DND-41 (cell line): ENCODE results near the gene SGK1.

ENCODE experiments used
- ATAC-seq: fragments of 200-7000 bp; cut with Tn5 transposase; 3 replicates; pipeline ENCODE4 v1.9.1; 2021; ENCODE audit warnings: low read depth; ENCODE audit not compliant: insufficient read depth
- DNase-seq: peaks from one replicate; pipeline ENCODE4 v3.0.0-alpha.2; 2020
- H2AFZ ChIP-seq: 2 replicates; pipeline ENCODE4 v1.6.0; 2012; ENCODE audit warnings: low read depth, low read length
- H3K27ac ChIP-seq: 2 replicates; pipeline ENCODE4 v1.5.1; 2012; ENCODE audit warnings: low read length, inconsistent platforms
- H3K27me3 ChIP-seq: fragments of 200-600 bp; sonication (generic); 2 replicates; pipeline ENCODE4 v1.6.0; 2012; ENCODE audit warnings: low read length, mild to moderate bottlenecking, inconsistent platforms; ENCODE audit not compliant: insufficient read depth, poor library complexity
- H3K36me3 ChIP-seq: 2 replicates; pipeline ENCODE4 v1.5.1; 2012; ENCODE audit warnings: low read length, inconsistent platforms; ENCODE audit not compliant: insufficient read depth
- H3K4me1 ChIP-seq: 2 replicates; pipeline ENCODE4 v1.5.1; 2012; ENCODE audit warnings: mild to moderate bottlenecking, low read length; ENCODE audit not compliant: insufficient read depth
- H3K4me2 ChIP-seq: 2 replicates; pipeline ENCODE4 v1.6.0; 2012; ENCODE audit warnings: mild to moderate bottlenecking, moderate library complexity, low read length, inconsistent platforms; ENCODE audit not compliant: insufficient read depth
- H3K4me3 ChIP-seq, 2 experiments: fragments of 200-600 bp in 1 of 2; shearing (Covaris generic) in 1 of 2; 2 replicates each; pipeline ENCODE4 v1.5.1; 2012 to 2016; ENCODE audit warnings: inconsistent platforms in 2 of 2, low read length in 2 of 2, mild to moderate bottlenecking in 2 of 2, low read depth in 1 of 2, moderate library complexity in 1 of 2
- H3K79me2 ChIP-seq: 2 replicates; pipeline ENCODE4 v1.6.0; 2012; ENCODE audit warnings: low read length, inconsistent platforms; ENCODE audit not compliant: insufficient read depth
- H3K9ac ChIP-seq: 2 replicates; pipeline ENCODE4 v1.6.0; 2012; ENCODE audit warnings: low read depth, mild to moderate bottlenecking, inconsistent platforms, low read length, moderate library complexity
- H3K9me3 ChIP-seq: 2 replicates; pipeline ENCODE4 v1.5.1; 2012; ENCODE audit warnings: low read length, moderate library complexity, mild to moderate bottlenecking, inconsistent platforms; ENCODE audit not compliant: insufficient read depth, severe bottlenecking
- H4K20me1 ChIP-seq: 2 replicates; pipeline ENCODE4 v1.6.0; 2012; ENCODE audit warnings: low read length; ENCODE audit not compliant: insufficient read depth
- EZH2 ChIP-seq: IDR thresholded peaks from 3 replicates; pipeline ENCODE4 v1.6.1; 2012; ENCODE audit warnings: borderline replicate concordance, low read depth, mild to moderate bottlenecking, moderate library complexity, low read length, inconsistent platforms; ENCODE audit not compliant: severe bottlenecking
- TF ChIP-seq, protein P1 (sequence below): IDR thresholded peaks from 2 replicates; pipeline ENCODE4 v1.5.1; 2012; ENCODE audit warnings: borderline replicate concordance, low read length, moderate library complexity, mild to moderate bottlenecking; ENCODE audit not compliant: poor library complexity, severe bottlenecking; ENCODE audit errors: extremely low read depth

Gene SGK1

DNA sequence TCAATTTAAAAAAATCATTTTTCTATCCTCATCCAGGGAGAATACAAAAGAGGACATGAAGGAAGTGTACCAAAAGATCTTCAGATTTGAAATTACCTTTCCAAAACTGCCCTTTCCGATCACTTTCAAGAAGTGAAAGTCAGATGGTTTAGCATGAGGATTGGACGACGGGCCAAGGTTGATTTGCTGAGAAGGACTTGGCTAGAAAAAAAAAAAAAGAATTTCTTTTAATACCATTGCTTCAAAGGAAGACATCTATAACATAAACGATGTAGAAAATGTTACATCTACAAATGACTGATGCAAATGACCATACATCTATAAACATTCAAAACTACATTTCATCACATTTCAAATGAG is 144.6 kb downstream of the SGK1 start:
- TF ChIP-seq, protein P1, sequence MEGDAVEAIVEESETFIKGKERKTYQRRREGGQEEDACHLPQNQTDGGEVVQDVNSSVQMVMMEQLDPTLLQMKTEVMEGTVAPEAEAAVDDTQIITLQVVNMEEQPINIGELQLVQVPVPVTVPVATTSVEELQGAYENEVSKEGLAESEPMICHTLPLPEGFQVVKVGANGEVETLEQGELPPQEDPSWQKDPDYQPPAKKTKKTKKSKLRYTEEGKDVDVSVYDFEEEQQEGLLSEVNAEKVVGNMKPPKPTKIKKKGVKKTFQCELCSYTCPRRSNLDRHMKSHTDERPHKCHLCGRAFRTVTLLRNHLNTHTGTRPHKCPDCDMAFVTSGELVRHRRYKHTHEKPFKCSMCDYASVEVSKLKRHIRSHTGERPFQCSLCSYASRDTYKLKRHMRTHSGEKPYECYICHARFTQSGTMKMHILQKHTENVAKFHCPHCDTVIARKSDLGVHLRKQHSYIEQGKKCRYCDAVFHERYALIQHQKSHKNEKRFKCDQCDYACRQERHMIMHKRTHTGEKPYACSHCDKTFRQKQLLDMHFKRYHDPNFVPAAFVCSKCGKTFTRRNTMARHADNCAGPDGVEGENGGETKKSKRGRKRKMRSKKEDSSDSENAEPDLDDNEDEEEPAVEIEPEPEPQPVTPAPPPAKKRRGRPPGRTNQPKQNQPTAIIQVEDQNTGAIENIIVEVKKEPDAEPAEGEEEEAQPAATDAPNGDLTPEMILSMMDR: no peak
- TF ChIP-seq EZH2: no peak
- no peaks in the 10 kb centered on the region for H3K79me2 ChIP-seq
- DNase-seq (no peak), ATAC-seq (no peak)
- H3K9me3 ChIP-seq: no peaks in the 10 kb centered on the region
- no peaks in the 10 kb centered on the region; the same call in 1 of the 2 replicates for H3K36me3 ChIP-seq
- H3K9ac ChIP-seq: no peak overlapping the region
- H2AFZ ChIP-seq: no peak overlapping the region
- H3K27me3 ChIP-seq: peaks cover 32% of the 10 kb centered on the region
- no peaks in the 10 kb centered on the region for H4K20me1 ChIP-seq
- no peak overlapping the region for H3K4me3 ChIP-seq
- H3K4me2 ChIP-seq: no peak overlapping the region
- peaks cover 28% of the 10 kb centered on the region for H3K4me1 ChIP-seq
- H3K27ac ChIP-seq: no peak overlapping the region

DNA sequence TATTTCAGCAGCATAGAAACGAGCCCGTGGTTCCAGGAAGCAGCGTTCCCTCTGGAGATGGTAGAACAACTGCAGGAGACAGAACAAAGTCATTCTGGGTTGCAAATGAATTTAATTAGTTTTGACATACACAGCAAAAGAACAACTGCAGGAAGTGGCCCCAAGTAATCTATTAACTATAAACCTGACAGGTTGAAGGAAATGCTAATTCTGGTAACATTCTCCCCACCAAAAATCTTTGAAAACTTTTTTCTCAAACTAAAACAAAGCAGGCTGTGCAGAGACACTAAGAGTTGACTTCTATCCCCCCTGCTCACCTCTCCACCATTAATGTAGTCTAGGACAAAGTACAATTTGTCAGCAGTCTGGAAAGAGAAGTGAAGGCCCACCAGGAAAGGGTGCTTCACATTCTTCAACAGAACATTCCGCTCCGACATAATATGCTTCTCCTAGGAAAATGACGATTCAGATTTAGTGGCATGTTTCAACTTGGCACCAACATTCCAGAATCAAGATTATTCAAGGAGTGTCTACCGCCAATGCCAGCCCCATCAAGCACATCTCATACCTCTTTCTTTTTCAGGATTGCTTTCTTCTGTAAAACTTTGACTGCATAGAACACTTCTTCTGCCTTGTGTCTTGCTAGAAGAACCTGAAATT is 145.1 kb downstream of the SGK1 start:
- no peak overlapping the region for H3K27ac ChIP-seq
- H2AFZ ChIP-seq: no peak overlapping the region
- H3K9me3 ChIP-seq: no peaks in the 10 kb centered on the region
- DNase-seq (no peak), ATAC-seq (no peak)
- no peaks in the 10 kb centered on the region for H4K20me1 ChIP-seq
- no peak overlapping the region for H3K9ac ChIP-seq
- no peaks in the 10 kb centered on the region for H3K79me2 ChIP-seq
- H3K27me3 ChIP-seq: peaks cover 27% of the 10 kb centered on the region
- TF ChIP-seq EZH2: no peak
- TF ChIP-seq, protein P1: no peak
- no peaks in the 10 kb centered on the region; the same call in 1 of the 2 replicates for H3K36me3 ChIP-seq
- no peak overlapping the region for H3K4me3 ChIP-seq
- no peak overlapping the region for H3K4me2 ChIP-seq
- peaks cover 23% of the 10 kb centered on the region for H3K4me1 ChIP-seq

DNA sequence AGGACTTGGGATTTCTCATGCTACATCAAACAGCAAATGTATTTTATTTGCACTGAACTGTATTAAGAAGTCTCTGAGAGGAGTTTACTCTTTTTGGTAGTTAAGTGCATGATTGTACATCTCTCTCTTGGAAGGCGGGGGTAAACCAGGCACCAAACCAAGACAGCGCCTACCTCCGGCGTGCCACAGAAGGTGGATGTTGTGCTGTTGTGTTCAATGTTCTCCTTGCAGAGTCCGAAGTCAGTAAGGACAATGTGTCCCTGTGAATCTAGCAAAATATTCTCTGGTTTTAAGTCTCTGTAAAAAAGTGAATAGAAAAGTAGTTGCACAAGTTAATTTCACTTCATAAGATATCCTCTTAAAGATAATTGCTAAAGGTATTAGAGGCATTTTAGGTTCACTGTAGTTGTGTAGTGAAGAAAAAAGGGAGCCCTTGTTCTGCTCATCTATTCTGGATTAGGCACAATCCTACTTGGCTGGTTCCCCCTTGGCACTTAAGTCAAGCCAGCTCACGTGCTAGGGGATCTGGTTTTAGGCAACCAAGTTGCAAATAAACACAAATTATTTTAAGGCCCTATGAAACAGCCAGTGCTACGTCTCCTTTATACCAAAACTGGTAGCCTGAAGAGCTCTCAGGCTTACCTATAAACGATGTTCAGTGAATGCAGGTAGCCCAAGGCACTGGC is 145.7 kb downstream of the SGK1 start:
- H3K4me1 ChIP-seq: peaks cover 20% of the 10 kb centered on the region
- H3K4me3 ChIP-seq: no peak overlapping the region
- H3K79me2 ChIP-seq: no peaks in the 10 kb centered on the region
- no peaks in the 10 kb centered on the region for H3K9me3 ChIP-seq
- ATAC-seq (no peak), DNase-seq (no peak)
- H3K9ac ChIP-seq: no peak overlapping the region
- TF ChIP-seq, protein P1: no peak
- no peak for TF ChIP-seq EZH2
- no peaks in the 10 kb centered on the region; the same call in 1 of the 2 replicates for H3K36me3 ChIP-seq
- H2AFZ ChIP-seq: no peak overlapping the region
- H4K20me1 ChIP-seq: no peaks in the 10 kb centered on the region
- peaks cover 21% of the 10 kb centered on the region for H3K27me3 ChIP-seq
- H3K4me2 ChIP-seq: no peak overlapping the region
- no peak overlapping the region for H3K27ac ChIP-seq
